Fibroblast of pulmonary artery (primary cell): ENCODE measurements around the gene NR3C2.

ENCODE experiments used
- DNase-seq: peaks from one replicate; pipeline ENCODE4 v3.0.0-alpha.2; 2010; ENCODE audit warnings: low read depth
- H3K4me3 ChIP-seq: replicated peaks from 2 replicates; pipeline ENCODE4 v1.5.1; 2011; ENCODE audit warnings: low read depth, mild to moderate bottlenecking, control low read depth, low read length, moderate library complexity
- TF ChIP-seq, protein P1 (sequence below): IDR thresholded peaks from 2 replicates; pipeline ENCODE4 v1.5.1; 2011; ENCODE audit warnings: mild to moderate bottlenecking, control low read depth, low read length, inconsistent platforms; ENCODE audit errors: missing control alignments

Gene NR3C2

DNA sequence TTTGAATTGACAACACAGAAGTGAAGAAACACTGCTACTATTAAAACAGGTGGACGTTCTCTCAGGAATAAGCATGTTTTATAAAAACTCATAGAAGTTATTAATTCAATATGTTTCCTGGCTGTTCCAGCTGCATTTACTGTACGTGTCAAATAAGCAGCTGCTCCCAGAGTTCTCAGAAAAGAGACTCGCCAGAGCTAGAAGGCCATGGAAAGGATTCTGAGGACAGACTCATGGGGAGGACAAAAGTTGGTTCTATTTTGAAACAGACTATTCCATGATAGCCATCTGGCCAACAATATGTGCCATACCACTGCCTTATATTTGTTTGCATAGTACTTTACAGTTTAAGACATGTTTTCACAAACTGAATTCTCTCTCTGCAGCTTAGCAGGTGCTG, 136.5 kb downstream of the NR3C2 start:
- H3K4me3 ChIP-seq = no peak overlapping the region
- TF ChIP-seq, protein P1, sequence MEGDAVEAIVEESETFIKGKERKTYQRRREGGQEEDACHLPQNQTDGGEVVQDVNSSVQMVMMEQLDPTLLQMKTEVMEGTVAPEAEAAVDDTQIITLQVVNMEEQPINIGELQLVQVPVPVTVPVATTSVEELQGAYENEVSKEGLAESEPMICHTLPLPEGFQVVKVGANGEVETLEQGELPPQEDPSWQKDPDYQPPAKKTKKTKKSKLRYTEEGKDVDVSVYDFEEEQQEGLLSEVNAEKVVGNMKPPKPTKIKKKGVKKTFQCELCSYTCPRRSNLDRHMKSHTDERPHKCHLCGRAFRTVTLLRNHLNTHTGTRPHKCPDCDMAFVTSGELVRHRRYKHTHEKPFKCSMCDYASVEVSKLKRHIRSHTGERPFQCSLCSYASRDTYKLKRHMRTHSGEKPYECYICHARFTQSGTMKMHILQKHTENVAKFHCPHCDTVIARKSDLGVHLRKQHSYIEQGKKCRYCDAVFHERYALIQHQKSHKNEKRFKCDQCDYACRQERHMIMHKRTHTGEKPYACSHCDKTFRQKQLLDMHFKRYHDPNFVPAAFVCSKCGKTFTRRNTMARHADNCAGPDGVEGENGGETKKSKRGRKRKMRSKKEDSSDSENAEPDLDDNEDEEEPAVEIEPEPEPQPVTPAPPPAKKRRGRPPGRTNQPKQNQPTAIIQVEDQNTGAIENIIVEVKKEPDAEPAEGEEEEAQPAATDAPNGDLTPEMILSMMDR = no peak
- no peak for DNase-seq

DNA sequence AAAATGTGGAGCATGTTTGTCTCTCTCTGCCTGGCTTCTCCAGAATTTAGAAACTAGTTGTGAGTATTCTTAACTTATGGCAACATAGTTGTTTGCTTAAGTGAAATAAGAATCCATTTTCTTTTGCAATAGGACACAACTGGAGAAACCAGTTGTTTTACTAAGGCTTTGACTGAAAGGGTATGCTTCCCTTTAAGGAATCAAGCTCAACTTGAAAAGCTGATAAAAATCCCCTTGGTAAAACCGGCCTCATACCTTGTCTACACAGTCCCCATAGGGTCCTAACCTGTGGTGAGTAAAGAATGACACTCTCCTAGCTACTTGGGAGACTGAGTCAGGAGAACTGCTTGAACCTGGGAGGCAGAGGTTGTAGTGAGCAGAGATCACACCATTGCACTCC, 139.8 kb downstream of the NR3C2 start:
- no peak for DNase-seq
- H3K4me3 ChIP-seq = no peak overlapping the region
- TF ChIP-seq, protein P1 = no peak

DNA sequence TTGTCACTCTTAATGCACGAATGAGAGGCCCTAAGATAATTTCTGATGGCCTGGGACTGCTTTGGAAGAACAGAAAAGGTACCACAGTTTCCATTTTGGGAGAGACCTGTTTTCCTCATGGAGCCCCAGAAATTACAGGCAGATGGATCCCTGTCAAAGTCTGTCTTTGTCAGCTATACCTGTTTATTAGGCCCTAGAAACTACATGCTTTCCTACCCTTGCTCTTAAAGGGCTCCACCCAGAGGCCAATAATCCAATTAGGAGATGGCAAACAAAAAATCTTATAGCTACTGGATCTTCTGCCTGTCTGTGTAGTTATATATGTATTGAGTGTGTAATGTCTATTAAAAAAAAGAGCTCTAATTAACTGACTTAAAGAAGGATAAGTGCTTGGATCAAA, 141.3 kb downstream of the NR3C2 start:
- H3K4me3 ChIP-seq = no peak overlapping the region
- DNase-seq = no peak
- TF ChIP-seq, protein P1 = no peak

DNA sequence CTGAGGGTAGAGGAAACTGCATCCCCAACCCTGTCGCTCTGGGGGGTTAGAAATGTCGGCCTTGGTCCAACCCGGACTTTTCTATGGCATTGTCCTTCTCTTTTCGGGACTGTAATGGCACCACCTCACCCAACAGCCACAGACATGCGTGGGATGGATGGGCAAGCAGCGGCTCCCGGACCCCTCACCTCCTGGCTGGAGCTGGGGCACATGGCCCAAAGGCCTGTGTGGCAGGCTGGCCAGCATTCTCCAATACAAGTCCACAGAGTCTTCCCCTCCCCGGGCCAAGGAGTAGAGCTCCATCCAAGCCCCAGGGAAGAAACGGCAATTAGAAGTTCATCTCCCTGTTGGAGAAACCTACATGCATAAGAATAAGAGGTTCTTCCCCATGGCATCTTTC, 142.9 kb downstream of the NR3C2 start:
- no peak for DNase-seq
- H3K4me3 ChIP-seq = no peak overlapping the region
- TF ChIP-seq, protein P1 = no peak

DNA sequence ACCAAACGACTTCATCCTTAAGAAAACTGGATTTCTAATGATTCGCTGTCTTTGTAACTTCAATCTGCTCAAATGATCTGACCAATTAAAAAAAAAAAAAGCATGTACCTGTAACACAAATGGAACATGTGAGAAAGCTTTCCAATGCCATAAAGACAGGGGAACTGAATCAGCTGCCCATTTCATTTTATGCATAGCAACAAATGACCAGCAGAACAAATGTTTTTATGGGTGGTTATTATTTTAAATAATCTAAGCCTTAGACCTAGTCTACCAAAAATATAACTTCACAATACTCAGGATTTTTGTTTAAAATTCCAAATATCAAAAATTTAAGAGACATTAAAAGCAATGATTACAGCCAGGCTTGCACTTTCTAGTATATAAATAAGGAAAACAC, 145.7 kb downstream of the NR3C2 start:
- DNase-seq = no peak
- TF ChIP-seq, protein P1 = no peak

DNA sequence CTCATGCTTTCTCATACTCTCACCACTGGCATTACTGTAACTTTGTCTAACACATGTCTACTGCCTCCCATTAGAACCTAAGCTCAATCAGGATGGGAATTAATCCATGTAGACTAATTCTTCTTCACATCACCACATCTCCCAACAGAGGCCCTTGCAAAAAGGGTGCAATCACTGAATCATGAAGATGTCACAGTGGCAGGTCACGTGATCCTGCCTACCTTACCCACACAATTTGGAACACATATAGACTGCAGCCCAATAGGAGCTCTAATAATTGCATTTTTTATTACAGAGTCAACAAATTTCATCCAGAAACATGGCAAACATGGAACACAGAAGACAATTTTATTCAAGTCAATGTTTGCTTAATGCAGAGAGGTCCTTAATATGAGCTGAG, 146.6 kb downstream of the NR3C2 start:
- DNase-seq = no peak
- TF ChIP-seq, protein P1 = no peak
- no peak overlapping the region for H3K4me3 ChIP-seq

More for the DNA sequence above, 145.7 kb downstream of the NR3C2 start:
- H3K4me3 ChIP-seq = no peak overlapping the region

DNA sequence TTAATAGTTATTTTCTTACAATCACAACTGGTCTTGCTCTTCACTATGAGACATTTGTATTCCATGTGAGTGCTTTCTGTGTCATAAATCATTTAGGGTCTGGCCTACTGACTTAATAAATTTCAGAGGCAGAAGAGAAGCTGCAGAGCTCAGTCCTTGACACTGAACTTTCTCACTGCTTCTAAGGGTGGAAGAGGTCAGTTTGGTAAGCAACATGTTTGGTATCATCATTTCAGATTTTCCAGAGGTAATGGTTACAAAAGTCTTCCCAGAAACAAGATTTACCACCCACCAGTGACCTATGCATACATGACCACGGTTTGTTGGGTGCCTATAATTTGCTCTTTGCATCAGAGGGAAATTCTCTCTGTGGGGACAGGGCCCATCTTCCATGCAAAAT, 148.6 kb downstream of the NR3C2 start:
- H3K4me3 ChIP-seq = no peak overlapping the region
- TF ChIP-seq, protein P1 = no peak
- DNase-seq = no peak
